Measurements from ENCODE around the gene PLEK. TPM values are rescaled to one million over a fixed set of nuclear protein-coding genes. Genes with fewer than 3 reads are reported as not detected.

PLEK gene
- total RNA-seq, 1 donor from 2014 or later = 4.4 TPM

DNA sequence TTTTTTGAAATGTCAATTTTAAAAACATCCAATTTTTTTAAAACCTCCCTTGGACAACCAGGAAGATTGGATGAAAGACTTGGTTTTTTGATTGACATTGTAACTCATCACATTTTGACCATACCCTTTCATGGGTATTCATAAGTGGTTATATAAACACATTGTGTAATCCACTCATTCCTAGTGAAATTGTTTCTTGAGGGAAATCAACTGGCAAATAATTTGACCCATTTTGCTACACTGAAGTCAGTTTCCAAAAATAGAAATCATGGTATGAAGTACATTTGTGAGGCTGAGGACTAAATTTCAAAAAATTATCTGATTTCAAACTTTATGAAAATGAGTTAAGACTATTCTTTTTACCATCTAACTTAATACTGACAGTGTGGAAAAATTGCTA is 70.5 kb downstream of the PLEK start:
- Histone ChIP-seq H3K4me3 (no peak overlapping the region), H3K36me3 (no peaks in the 10 kb centered on the region), H3K27me3 (no peaks in the 10 kb centered on the region), H3K9me3 (no peaks in the 10 kb centered on the region), H3K27ac (peak overlapping the region; percentile 37), H3K4me1 (peaks cover 15% of the 10 kb centered on the region)
- intact Hi-C loops (cut with DNase I) = no loop called here
- DNase-seq (ENCODE audit: extremely low spot score in 2 of 2) = no peak
- TF ChIP-seq POLR2A (IDR thresholded peaks at IDR 0.05) (no peak), CTCF (IDR thresholded peaks at IDR 0.05) (no peak), POLR2AphosphoS5 (IDR thresholded peaks at IDR 0.05; ENCODE audit: insufficient read depth in 1 of 2, low read depth in 1 of 2) (no peak)

DNA sequence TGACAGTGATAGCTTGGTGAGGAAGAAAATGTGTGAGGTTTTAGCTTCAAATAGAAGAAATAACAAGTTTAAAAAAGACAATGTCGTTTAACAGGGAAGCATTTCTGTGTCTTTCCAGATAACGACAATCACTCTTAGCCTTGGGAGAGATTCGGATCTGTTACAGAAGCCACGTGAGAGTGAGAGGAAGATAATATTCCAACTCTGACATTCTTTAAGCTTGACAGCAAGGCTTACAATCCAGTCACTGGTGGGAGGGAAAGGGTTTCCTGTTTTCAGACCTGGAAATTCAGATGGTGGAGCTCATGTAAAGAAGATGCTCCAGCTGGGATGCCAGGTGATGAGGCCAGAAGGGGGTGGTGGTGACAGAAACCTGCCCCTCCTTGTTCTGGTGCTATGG is 71.2 kb downstream of the PLEK start:
- H3K4me3 ChIP-seq = no peak overlapping the region
- TF ChIP-seq POLR2AphosphoS5 (IDR thresholded peaks at IDR 0.05; ENCODE audit: insufficient read depth in 1 of 2, low read depth in 1 of 2) = no peak
- TF ChIP-seq CTCF (IDR thresholded peaks at IDR 0.05) = no peak
- TF ChIP-seq POLR2A (IDR thresholded peaks at IDR 0.05) = no peak
- no peak for DNase-seq (ENCODE audit: extremely low spot score in 2 of 2)
- H3K36me3 ChIP-seq = no peaks in the 10 kb centered on the region
- intact Hi-C loops (cut with DNase I) = no loop called here
- no peaks in the 10 kb centered on the region for H3K27me3 ChIP-seq
- peaks cover 15% of the 10 kb centered on the region for H3K4me1 ChIP-seq
- H3K9me3 ChIP-seq = no peaks in the 10 kb centered on the region
- peak overlapping the region; percentile 37 for H3K27ac ChIP-seq

GRCh38 chr2:68438455-68439303 is 73.6 kb downstream of the PLEK start:
- Histone ChIP-seq H3K4me1 (peaks cover 15% of the 10 kb centered on the region), H3K27me3 (no peaks in the 10 kb centered on the region), H3K36me3 (no peaks in the 10 kb centered on the region), H3K4me3 (no peak overlapping the region), H3K9me3 (no peaks in the 10 kb centered on the region), H3K27ac (no peak overlapping the region)
- intact Hi-C loops (cut with DNase I) = no loop called here
- DNase-seq (ENCODE audit: extremely low spot score in 2 of 2) = no peak
- TF ChIP-seq POLR2AphosphoS5 (IDR thresholded peaks at IDR 0.05; ENCODE audit: insufficient read depth in 1 of 2, low read depth in 1 of 2) = no peak
- no peak for TF ChIP-seq CTCF (IDR thresholded peaks at IDR 0.05)
- TF ChIP-seq POLR2A (IDR thresholded peaks at IDR 0.05) = no peak

DNA sequence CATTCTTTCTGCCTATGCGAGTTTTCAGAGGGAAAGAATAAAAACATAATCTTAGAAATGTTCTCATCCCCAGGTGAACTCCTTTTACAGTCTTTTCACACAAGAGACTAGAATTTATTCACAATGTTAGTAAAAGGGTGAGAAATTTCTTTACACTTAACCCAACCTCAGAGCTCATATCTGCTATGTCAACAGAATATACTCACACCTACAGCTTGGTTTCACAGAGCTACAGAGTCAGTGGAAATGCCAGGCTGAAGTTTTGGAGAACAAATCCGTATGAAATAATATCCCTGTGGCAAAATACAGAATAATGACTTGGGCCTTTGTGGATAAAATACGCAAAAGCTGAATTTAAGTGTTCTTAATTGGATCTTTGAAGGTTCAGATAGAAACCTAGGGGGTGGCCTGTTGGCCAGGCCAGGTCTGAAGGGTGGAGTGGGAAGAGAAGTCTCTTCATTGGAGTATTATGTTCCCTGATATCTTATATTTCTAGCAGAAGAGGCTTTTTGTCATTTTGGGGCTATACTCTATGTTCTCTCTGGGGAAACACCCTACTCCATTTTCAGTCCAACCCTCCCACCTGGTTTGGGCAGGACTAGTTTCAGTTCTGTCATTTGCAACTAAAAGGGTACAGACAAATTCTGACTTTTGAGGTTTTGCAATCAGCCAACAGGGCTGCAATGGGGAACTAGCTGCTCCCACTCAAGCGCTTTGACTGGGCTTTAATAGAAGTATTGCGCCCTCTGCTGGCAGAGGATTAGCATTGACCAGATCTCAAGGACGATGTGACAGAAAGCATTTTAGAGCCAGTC is 76.3 kb downstream of the PLEK start:
- TF ChIP-seq POLR2A (IDR thresholded peaks at IDR 0.05) = no peak
- TF ChIP-seq POLR2AphosphoS5 (IDR thresholded peaks at IDR 0.05; ENCODE audit: insufficient read depth in 1 of 2, low read depth in 1 of 2) = peak in 1 of 2 donors; percentile 49
- peak; percentile 83 to 97 (median 94) for TF ChIP-seq CTCF (IDR thresholded peaks at IDR 0.05)
- no peaks in the 10 kb centered on the region for H3K9me3 ChIP-seq
- H3K27me3 ChIP-seq = no peaks in the 10 kb centered on the region
- no peak overlapping the region for H3K27ac ChIP-seq
- peaks cover 7% of the 10 kb centered on the region for H3K4me1 ChIP-seq
- intact Hi-C loops (cut with DNase I) = loop anchor here (5.0 kb wide), 1 partner anchor 79 kb away; no protein-coding TSS in a partner anchor
- DNase-seq (ENCODE audit: extremely low spot score in 2 of 2) = no peak
- H3K36me3 ChIP-seq = no peaks in the 10 kb centered on the region
- no peak overlapping the region for H3K4me3 ChIP-seq

Measured in vagina (tissue), 2 donors.